AG04449 (cell line): Measurements from ENCODE around the gene ACTR1A.

Experiments used
- CTCF ChIA-PET: fragments of 350-600 bp; formaldehyde crosslinking; extraction: SDS; loops from one replicate; lab custom pipeline; 2021; ENCODE audit warnings: antibody characterized with exemption; lab: Yijun Ruan, JAX
- POLR2A ChIA-PET: fragments of 400-600, 350-600 bp; formaldehyde crosslinking; extraction: SDS; loops from one replicate; lab custom pipeline; 2020; ENCODE audit warnings: antibody characterized with exemption, inconsistent platforms; lab: Yijun Ruan, JAX
- DNase-seq: peaks from one replicate; pipeline ENCODE4 v3.0.0-alpha.2; 2010; ENCODE audit warnings: low read depth, low spot score
- H3K4me3 ChIP-seq: 2 replicates; pipeline ENCODE4 v1.5.1; 2011; ENCODE audit warnings: low read depth, mild to moderate bottlenecking, control low read depth, low read length
- TF ChIP-seq, protein P1 (sequence below): IDR thresholded peaks from one replicate; pipeline ENCODE4 v1.5.1; 2011; ENCODE audit warnings: mild to moderate bottlenecking, moderate library complexity, low read length, control low read depth, inconsistent platforms; ENCODE audit not compliant: insufficient read depth; ENCODE audit errors: missing control alignments

Gene ACTR1A

DNA sequence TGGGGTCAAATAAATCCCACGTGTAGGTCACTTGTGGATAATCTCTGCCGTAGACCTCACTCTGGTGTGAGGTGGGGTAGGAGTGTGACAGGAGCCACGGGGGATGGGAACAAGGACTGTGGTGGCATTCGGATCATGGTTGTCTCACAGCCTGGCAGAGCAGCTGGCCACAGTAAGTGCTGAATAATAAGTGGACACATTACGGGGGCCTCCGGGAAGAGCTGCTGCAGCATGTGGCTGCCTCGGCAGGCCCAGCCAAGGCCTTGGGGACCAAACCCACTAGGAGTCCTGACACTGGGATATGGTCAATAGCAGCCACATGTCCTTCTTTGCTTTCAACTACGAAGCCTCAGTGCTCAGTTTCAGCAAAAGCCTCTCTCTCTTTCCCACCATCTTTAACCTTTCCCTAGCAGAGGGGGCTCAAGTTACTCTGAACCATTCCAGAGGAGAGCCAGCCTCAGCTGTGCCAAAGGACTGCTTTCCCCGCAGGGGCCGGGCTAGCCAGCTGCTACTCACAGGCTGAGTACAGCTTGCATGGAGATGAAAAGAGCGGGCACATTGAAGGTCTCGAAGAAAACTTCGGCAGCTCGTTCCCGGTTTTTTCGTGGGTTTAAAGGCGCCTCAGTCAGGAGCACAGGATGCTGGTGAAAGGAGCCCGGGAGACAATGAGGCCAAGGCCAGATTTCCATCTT is 17.3 kb downstream of the ACTR1A start:
- no peak overlapping the region for H3K4me3 ChIP-seq
- ChIA-PET CTCF (interaction anchor here (0.7 to 7.1 kb wide), 8 partner anchors 10 to 111 kb away, joined by 3 to 36 read pairs (median 4); partner anchors contain the start of genes ACTR1A and SUFU), POLR2A (interaction anchor here (0.7 kb wide), 1 partner anchor 594 kb away, joined by 3 read pairs; no protein-coding TSS in a partner anchor)
- DNase-seq = no peak
- TF ChIP-seq, protein P1, sequence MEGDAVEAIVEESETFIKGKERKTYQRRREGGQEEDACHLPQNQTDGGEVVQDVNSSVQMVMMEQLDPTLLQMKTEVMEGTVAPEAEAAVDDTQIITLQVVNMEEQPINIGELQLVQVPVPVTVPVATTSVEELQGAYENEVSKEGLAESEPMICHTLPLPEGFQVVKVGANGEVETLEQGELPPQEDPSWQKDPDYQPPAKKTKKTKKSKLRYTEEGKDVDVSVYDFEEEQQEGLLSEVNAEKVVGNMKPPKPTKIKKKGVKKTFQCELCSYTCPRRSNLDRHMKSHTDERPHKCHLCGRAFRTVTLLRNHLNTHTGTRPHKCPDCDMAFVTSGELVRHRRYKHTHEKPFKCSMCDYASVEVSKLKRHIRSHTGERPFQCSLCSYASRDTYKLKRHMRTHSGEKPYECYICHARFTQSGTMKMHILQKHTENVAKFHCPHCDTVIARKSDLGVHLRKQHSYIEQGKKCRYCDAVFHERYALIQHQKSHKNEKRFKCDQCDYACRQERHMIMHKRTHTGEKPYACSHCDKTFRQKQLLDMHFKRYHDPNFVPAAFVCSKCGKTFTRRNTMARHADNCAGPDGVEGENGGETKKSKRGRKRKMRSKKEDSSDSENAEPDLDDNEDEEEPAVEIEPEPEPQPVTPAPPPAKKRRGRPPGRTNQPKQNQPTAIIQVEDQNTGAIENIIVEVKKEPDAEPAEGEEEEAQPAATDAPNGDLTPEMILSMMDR = no peak

DNA sequence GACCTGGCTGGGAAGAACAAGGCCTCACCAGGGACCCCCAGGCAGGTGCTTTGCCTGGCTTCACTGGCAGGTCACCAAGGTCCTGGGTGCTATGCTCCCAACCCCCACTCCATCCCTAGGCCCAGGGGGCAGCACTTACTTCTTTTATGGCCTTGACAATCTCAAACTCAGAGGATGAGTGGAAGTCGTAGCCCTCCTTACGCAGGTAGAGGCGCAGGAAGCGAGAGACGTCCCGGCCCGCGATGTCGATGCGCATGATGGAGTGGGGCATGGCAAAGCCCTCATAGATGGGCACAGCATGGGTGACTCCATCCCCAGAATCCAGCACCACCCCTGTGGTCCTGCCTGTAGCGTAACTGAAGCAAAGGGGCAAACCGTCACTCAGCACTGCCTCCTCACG is 18.5 kb downstream of the ACTR1A start:
- no peak overlapping the region for H3K4me3 ChIP-seq
- no peak for DNase-seq
- ChIA-PET CTCF (interaction anchor here (0.5 to 7.1 kb wide), 7 partner anchors 8 to 254 kb away, joined by 3 to 36 read pairs (median 8); no protein-coding TSS in a partner anchor), POLR2A (no interaction called here)
- TF ChIP-seq, protein P1 = no peak

DNA sequence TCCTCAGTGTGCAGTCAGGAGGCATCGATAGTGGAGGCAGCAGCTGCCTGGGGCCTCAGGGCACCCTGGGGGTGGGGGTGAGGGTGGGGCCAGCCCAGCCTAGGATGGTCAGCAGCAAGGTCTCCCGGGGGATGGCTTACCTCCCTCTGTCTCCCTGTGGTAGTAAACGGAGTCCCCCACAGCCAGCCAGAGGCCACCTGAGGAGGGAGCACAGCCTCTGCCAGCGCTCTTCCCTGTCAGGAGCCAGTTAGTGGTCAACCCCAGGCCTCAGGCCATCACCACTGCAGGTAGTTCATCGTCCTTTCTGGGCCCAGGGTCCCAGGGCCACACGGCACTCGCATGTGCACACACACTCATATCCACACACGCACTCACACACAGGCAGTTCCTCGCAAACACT is 22.1 kb downstream of the ACTR1A start:
- H3K4me3 ChIP-seq = no peak overlapping the region
- CTCF ChIA-PET = interaction anchor here (1.3 to 6.7 kb wide), 11 partner anchors 8 to 311 kb away, joined by 4 to 101 read pairs (median 14); partner anchors contain the start of genes ACTR1A, FBXL15 and SUFU
- no peak for DNase-seq
- TF ChIP-seq, protein P1 = no peak
- POLR2A ChIA-PET = no interaction called here

DNA sequence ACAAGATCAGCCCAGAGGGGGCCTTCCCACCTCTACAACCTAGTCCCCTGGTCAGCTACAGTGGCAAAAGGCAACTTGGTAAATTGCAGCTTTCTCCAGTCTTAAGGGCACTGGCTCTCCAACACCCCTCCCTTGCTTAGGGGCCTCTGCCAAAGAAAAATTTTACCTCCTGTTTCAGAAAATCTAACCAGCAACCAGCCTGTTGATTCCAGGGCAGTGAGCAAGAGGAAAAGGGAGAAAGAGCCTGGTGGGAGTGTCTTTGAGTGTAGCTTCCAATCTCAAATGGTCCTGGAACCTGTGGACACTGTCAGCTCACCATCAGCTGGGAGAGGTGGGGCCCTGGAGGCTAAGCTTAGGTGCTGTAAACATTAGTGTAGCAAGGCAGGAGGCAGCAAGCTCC is 22.9 kb downstream of the ACTR1A start:
- POLR2A ChIA-PET = no interaction called here

DNA sequence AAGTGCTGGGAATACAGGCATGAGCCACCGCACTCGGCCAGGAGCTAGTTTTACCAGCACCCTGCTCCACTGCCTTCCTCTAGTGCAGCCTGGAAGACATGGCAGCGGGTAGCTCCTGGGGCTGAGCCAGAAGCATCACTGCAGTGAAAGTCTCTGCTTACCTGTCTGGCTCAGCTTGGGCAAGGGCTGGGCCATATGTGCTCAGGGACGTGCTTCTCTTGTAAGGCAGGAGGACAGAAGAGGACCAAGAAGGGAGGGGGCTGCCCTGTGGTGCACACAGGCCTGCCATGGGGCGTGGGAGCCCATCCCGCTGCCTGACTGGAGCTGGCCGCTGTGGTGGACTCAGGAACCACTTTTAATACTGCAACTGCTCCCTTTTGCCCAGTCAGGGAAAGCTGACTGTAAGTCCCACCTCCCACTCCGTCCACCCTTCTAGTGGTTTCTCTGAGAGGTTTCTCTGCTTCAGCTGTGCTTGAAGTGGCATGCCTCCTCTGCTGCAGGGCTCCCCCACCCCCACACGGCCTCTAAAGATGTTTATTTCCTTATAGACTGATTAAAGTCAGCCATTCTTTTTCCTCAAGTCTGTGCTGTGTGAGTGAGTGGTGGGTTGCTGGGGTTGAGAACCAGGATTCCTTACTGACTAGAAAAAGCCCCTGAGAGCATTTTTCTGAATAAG is 25.9 kb downstream of the ACTR1A start:
- no peak for DNase-seq
- TF ChIP-seq, protein P1 = no peak
- ChIA-PET POLR2A (no interaction called here), CTCF (interaction anchor here (1.1 to 6.7 kb wide), 4 partner anchors 13 to 241 kb away, joined by 3 to 101 read pairs (median 3); partner anchors contain the start of gene C10orf95)
- H3K4me3 ChIP-seq = no peak overlapping the region

More for the DNA sequence above, 22.9 kb downstream of the ACTR1A start:
- TF ChIP-seq, protein P1 = no peak
- DNase-seq = no peak
- CTCF ChIA-PET = interaction anchor here (0.8 to 6.7 kb wide), 28 partner anchors 9 to 345 kb away, joined by 3 to 101 read pairs (median 6); partner anchors contain the start of genes ACTR1A, ELOVL3, FBXL15 and NFKB2
- no peak overlapping the region for H3K4me3 ChIP-seq

DNA sequence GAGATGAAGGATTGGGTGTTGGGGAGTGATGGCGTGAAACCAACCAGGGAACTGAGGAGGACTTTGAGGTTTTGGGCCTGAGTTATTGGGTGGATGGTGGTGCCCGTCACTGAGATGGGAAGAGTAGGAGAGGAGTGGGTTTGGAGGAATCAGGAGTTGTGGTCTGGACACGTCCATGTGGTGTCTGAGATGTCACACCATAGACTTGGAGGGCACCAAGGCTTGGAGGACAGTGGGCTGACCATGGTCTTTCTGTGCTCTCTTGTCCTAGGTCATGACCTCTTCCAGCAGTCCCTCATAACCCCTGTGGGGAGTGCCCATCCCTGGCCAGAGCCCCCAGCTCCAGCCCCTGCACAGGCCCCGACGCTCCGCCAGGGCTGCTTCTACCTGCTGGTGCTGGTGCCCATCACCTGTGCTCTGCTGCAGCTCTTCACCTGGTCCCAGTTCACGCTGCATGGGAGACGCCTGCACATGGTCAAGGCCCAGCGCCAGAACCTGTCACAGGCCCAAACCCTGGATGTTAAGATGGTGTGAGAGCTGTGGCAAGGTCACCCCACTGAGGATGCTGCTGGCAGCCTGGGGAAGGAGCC is 27.0 kb downstream of the ACTR1A start:
- H3K4me3 ChIP-seq = no peak overlapping the region
- no peak for DNase-seq
- TF ChIP-seq, protein P1 = no peak
- ChIA-PET POLR2A (no interaction called here), CTCF (interaction anchor here (1.3 to 6.7 kb wide), 4 partner anchors 10 to 264 kb away, joined by 3 to 101 read pairs (median 4); no protein-coding TSS in a partner anchor)
